ENCODE measurements around the gene HPSE.

DNA sequence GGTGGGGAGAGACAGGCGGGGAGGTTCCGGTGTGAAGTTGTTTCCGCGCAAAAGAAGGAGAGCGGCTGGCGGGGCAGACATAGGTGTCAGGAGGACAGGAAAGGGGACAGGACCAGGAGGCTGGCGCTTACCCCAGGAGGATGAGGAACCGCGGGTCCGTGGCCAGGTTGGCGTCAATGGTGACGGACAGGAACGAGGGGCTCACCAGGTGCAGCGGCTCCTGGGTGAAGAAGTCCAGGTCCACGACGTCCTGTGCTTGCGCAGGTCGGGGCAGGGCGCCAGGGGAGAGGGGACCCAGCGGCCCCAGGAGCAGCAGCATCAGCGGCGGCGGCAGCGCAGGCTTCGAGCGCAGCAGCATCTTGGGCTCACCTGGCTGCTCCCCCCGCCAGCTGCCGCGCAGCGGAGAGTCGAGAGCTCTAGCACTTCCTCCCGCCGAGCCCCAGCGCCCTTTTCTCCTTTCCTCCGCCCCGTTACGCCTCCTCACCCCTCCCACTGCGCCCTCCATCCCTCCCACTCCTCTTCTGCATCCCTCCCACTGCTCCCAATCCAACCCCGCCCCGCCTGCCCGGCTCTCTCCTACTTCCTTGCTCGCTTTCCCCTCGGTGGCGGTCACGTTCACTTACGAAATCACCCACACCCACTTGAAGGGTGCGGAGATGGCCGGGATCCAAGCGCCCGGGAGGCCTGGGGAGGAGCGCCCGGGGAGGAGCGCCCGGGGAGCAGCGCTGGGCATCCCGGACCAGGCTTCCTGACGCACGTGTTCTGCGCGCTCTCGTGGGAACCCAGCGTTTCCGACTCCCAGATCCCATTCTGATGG is at the start of gene HPSE:
- TF ChIP-seq CTCF (IDR thresholded peaks at IDR 0.05; ENCODE audit: poor library complexity, severe bottlenecking) (no peak), EZH2 (IDR thresholded peaks at IDR 0.05; ENCODE audit: borderline replicate concordance, insufficient read depth, low read length, poor library complexity, severe bottlenecking) (no peak), SMC3 (conservative IDR thresholded peaks at IDR 0.05; ENCODE audit: poor library complexity) (no peak), MXI1 (conservative IDR thresholded peaks at IDR 0.05; ENCODE audit: poor library complexity, severe bottlenecking) (peak; percentile 62)
- TF ChIP-seq, protein P1, sequence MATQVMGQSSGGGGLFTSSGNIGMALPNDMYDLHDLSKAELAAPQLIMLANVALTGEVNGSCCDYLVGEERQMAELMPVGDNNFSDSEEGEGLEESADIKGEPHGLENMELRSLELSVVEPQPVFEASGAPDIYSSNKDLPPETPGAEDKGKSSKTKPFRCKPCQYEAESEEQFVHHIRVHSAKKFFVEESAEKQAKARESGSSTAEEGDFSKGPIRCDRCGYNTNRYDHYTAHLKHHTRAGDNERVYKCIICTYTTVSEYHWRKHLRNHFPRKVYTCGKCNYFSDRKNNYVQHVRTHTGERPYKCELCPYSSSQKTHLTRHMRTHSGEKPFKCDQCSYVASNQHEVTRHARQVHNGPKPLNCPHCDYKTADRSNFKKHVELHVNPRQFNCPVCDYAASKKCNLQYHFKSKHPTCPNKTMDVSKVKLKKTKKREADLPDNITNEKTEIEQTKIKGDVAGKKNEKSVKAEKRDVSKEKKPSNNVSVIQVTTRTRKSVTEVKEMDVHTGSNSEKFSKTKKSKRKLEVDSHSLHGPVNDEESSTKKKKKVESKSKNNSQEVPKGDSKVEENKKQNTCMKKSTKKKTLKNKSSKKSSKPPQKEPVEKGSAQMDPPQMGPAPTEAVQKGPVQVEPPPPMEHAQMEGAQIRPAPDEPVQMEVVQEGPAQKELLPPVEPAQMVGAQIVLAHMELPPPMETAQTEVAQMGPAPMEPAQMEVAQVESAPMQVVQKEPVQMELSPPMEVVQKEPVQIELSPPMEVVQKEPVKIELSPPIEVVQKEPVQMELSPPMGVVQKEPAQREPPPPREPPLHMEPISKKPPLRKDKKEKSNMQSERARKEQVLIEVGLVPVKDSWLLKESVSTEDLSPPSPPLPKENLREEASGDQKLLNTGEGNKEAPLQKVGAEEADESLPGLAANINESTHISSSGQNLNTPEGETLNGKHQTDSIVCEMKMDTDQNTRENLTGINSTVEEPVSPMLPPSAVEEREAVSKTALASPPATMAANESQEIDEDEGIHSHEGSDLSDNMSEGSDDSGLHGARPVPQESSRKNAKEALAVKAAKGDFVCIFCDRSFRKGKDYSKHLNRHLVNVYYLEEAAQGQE (IDR thresholded peaks at IDR 0.05; ENCODE audit: borderline replicate concordance) = no peak
